HCT116 (cell line): ENCODE measurements around the gene TOR1AIP1.

ENCODE experiments used
- CBX3 ChIP-seq: IDR thresholded peaks from 2 replicates; pipeline ENCODE4 v1.6.1; 2012; ENCODE audit warnings: low read depth
- EZH2 ChIP-seq: fragments of 200-600 bp; sonication (generic); IDR thresholded peaks from 2 replicates; pipeline ENCODE4 v1.6.1; 2017; ENCODE audit warnings: antibody characterized with exemption, mixed run types
- JUND ChIP-seq: IDR thresholded peaks from 2 replicates; pipeline ENCODE4 v1.6.1; 2012
- POLR2A ChIP-seq: IDR thresholded peaks from 2 replicates; pipeline ENCODE4 v1.7.0; 2011; ENCODE audit warnings: borderline replicate concordance; ENCODE audit not compliant: insufficient read depth, insufficient read length; ENCODE audit errors: extremely low read depth
- SIN3A ChIP-seq: IDR thresholded peaks from 2 replicates; pipeline ENCODE4 v1.6.1; 2012; ENCODE audit warnings: low read depth
- TCF7L2 ChIP-seq: IDR thresholded peaks from 2 replicates; pipeline ENCODE4 v1.7.0; 2011; ENCODE audit warnings: borderline replicate concordance, inconsistent platforms; ENCODE audit not compliant: insufficient read depth, insufficient read length; ENCODE audit errors: extremely low read depth
- TF ChIP-seq, protein P1 (sequence below): IDR thresholded peaks from 2 replicates; pipeline ENCODE4 v1.6.1; 2012
- TF ChIP-seq, protein P2 (sequence below): IDR thresholded peaks from 2 replicates; pipeline ENCODE4 v1.6.1; 2011; ENCODE audit warnings: mild to moderate bottlenecking, low read length, moderate library complexity; ENCODE audit not compliant: insufficient replicate concordance; ENCODE audit errors: extremely low read depth
- TF ChIP-seq, protein P3 (sequence below), 3 experiments: fragments of 200-600 bp in 1 of 3; sonication (generic) in 1 of 3; IDR thresholded peaks in 2 of 3; conservative IDR thresholded peaks in 1 of 3; 2 replicates each; pipeline ENCODE4 v1.5.1; 2012 to 2017; ENCODE audit warnings: low read depth in 2 of 3, low read length in 2 of 3, antibody characterized with exemption in 1 of 3, borderline replicate concordance in 1 of 3, control low read depth in 1 of 3, mild to moderate bottlenecking in 1 of 3, mixed read lengths in 1 of 3, mixed run types in 1 of 3, moderate library complexity in 1 of 3; ENCODE audit not compliant: insufficient read depth in 1 of 3

DNA sequence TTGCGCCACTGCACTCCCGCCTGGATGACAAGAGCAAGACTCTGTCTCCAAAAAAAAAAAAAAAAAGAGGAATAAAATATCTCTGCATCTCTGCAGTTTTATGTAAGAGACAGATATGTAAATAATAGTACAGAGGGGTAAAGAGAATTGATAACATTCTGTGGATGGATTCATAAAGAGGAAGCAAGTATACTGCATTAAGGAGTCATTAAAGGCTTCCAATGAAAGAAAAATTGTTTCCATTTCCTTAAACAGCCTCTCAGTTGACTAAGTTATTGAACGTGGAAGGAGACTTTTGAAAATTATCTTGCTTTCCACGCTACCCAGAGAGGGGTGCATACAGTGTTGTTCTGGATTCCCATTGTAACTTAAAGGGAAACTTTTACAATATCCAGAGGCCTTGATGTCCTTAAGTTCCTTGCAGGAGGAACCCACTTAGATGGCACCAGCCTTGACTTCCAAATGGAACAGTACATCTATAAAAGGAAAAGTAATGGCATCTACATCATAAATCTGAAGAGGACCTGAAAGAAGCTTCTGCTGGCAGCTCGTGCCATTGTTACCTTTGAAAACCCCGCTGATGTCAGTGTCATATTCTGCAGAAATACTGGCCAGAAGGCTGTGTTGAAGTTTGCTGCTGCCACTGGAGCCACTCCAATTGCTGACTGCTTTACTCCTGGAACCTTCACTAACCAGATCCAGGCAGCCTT, 86.4 kb downstream of the TOR1AIP1 start:
- TF ChIP-seq, protein P1, sequence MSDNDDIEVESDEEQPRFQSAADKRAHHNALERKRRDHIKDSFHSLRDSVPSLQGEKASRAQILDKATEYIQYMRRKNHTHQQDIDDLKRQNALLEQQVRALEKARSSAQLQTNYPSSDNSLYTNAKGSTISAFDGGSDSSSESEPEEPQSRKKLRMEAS: no peak
- TF ChIP-seq, protein P2, sequence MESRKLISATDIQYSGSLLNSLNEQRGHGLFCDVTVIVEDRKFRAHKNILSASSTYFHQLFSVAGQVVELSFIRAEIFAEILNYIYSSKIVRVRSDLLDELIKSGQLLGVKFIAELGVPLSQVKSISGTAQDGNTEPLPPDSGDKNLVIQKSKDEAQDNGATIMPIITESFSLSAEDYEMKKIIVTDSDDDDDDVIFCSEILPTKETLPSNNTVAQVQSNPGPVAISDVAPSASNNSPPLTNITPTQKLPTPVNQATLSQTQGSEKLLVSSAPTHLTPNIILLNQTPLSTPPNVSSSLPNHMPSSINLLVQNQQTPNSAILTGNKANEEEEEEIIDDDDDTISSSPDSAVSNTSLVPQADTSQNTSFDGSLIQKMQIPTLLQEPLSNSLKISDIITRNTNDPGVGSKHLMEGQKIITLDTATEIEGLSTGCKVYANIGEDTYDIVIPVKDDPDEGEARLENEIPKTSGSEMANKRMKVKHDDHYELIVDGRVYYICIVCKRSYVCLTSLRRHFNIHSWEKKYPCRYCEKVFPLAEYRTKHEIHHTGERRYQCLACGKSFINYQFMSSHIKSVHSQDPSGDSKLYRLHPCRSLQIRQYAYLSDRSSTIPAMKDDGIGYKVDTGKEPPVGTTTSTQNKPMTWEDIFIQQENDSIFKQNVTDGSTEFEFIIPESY: no peak
- TF ChIP-seq, protein P3, sequence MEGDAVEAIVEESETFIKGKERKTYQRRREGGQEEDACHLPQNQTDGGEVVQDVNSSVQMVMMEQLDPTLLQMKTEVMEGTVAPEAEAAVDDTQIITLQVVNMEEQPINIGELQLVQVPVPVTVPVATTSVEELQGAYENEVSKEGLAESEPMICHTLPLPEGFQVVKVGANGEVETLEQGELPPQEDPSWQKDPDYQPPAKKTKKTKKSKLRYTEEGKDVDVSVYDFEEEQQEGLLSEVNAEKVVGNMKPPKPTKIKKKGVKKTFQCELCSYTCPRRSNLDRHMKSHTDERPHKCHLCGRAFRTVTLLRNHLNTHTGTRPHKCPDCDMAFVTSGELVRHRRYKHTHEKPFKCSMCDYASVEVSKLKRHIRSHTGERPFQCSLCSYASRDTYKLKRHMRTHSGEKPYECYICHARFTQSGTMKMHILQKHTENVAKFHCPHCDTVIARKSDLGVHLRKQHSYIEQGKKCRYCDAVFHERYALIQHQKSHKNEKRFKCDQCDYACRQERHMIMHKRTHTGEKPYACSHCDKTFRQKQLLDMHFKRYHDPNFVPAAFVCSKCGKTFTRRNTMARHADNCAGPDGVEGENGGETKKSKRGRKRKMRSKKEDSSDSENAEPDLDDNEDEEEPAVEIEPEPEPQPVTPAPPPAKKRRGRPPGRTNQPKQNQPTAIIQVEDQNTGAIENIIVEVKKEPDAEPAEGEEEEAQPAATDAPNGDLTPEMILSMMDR (IDR thresholded peaks at IDR 0.05 in 2 of 3, conservative IDR thresholded peaks at IDR 0.05 in 1 of 3; ENCODE audit: borderline replicate concordance in 1 of 3, insufficient read depth in 1 of 3, low read depth in 2 of 3, low read length in 2 of 3): no peak
- TF ChIP-seq TCF7L2 (no peak), POLR2A (no peak), SIN3A (no peak), EZH2 (no peak), JUND (no peak), CBX3 (no peak)
